ENCODE results near the gene FAM234B.
"Not testable (repeated sequence)": the region's sequence is repeated elsewhere in the genome, so short reads cannot be mapped to it uniquely, and the experiment has no call there.

Gene FAM234B

DNA sequence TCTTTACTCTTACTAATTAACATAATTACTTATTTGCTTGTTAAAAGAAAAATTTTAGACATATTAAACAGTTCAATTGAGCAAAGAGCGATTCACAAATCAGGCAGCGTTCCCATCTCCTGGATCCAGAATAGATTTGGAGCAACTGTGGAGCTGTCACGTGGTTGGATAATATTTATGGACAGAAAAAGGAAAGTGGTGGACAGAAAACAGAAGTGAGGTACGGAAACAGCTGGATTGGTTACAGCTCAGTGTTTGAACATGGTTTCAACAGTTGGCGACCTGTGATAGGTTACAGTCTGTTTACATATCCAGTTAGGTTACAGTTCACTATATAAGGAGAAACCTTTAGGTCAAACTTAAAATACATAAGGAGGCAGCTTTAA is 19.7 kb upstream of the FAM234B start:
- no peak for FAIRE-seq

DNA sequence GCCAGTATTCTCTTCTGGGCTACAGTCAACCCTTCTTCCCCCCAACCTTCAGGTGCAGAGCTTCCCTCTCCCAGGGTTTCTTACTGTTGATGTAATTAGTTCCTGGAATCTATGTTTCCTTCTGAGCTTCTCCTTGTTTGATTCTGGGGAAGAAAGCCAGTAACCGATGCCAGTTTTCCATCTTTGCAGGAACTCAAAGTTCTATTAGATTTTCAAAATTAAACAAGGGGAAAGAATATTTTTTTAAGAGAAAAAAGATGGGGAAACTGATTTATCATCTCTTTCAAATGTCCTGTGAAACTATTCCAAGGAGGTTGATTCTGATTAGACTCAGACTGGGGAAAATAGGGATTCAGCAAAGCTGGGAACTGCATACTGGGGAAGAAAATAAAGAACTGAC is 17.9 kb upstream of the FAM234B start:
- no peak for FAIRE-seq

DNA sequence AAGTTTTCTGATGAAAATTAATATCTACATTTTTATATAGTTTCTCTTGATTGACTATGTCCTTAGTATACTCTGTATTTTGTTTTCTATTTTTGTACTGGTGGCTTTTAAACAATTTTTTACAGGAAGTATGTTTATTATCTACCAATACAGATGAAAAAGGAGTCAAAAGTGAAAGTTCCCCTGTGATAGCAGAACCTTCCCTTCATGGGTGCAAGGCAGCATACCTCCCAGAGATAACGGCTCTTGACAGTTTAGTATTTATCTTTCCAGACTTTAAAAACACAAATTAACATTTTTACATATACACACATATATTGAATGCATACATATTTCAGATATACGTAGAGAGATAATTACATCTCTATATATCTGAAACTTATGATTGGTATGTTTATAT is 17.1 kb upstream of the FAM234B start:
- no peak for FAIRE-seq

DNA sequence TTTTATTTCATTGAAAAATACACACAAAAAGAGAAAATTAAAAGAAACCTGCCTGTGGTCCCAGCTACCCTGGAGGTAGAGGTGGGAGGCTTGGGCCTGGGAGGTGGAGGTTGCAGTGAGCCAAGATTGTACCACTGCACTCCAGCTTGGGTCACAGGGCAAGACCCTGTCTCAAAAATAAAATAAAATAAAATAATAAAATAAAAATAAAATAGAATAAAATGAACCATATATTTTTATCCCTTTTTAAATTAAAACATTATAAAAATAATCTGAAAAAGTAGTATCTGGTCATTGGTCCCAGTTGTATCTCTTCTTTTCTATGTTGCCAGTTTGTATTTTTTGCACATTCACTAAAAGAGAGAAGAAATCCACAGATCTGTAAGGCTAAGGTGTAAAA is 16.7 kb upstream of the FAM234B start:
- no peak for FAIRE-seq

DNA sequence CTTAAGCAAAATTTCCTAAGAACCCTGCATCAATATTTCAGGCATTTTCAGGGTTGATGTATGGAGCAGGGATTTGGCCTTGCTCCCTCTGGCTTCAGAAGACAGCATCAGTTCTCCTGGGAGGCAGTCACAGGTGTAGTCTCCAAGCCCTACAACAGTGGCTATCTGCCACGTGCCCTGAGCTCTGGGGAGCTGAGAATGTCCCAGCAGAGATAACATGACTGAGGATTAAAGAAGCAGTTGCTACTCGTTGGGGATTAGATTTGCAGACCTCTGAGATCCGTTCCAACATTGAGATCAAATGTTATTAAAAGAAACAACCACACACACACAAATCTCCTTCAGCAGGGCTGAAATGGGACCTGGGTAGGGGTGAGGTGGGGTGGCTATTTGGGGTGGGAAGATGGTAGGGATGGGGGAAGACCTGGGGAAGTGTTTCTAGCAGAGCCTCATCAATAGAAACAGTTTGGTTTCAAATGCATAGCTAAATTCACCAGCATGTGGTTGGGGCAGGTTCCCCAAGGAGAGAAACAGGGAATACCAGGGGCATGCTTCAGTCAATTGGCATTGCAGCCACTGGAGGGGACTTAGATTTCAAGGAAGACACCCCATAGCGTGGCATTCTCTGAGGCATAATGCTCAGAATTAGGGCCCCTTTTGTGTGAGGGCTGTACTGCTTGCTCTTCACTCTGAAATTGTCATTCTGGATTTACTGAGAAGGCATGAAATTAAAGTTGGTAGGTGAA is 15.2 kb upstream of the FAM234B start:
- FAIRE-seq, result no peak

DNA sequence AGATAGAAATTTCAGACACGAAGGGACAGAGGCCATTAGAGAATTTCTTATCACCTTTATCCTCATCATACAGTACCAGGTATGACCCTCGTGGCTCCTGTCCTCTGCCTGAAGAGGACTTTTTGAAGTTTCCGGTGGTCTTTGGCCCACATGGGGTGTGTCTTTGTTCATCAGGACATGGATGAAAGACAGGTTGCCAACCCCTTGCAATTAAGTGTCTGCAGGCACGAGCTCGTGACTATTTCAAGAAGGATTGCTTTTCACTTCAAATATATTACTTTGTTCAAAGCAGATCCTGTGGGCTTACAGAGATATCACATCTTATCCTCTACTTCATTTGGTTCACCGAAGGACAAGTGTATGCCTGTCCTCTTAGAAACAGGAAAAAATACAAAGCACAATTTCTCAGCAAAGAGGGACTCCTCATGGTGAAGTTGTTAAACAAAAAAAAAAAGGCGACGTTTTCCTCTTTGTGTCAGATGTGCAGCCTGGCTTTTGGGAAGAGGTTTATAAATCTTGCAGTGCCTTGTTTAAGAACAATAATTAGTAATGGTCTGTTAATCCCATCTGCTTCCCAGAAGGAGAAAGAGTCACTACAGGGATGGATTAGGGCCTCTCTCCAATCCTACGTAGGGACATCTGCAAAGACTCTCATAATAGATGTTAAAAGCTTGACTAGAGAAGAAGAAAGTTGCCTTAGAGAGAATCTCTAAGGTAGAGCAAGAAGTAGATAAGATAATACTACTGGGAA is 13.5 kb upstream of the FAM234B start:
- FAIRE-seq, result no peak

DNA sequence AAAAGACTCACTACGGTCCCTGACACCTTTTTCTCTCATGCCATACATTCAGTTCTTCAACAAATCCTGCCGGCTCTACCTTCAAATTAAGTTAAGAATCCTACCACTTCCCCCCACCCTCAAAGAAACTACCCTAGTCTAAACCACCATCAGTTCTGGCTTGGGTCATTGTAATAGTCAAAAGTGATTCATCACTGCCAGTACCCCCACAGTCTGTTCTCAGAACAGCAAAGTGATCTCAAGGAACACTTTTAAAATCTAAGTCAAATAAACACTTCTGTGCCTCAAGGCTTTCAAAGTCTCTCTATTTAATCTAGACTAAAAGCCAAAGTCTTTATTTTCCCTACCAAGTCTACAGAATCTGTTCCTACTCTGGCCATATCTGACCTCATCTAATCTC is 12.0 kb upstream of the FAM234B start:
- no peak for FAIRE-seq

DNA sequence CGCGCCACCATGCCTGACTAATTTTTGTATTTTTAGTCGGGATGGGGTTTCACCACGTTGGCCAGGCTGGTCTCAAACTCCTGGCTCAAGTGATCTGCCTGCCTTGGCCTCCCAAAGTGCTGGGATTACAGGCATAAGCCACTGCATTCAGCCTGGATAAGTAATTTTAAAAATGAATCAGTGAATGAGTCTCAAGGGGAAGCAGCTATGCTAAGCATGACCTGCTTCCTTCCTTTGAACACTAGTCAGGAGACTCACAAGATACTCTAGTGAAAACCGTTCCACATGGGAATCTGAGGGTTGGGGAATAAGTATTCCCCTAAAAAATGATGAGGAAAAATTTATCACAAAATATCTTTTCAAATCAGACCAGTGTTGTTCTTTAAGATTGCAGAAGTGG is 10.7 kb upstream of the FAM234B start:
- no peak for FAIRE-seq

DNA sequence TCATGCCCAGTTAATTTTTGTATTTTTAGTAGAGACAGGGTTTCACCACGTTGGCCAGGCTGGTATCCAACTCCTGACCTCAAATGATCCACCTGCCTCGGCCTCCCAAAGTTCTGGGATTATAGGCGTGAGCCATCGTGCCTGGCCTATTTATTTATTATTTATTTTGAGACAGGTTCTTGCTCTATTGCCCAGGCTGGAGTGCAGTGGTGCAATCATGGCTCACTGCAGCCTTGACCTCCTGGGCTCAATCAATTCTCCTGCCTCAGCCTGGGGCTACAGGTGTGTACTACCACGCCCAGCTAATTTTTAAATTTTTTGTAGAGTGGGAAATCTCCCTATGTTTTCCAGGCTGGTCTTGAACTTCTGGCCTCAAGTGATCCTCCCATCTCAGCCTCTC is 8.8 kb upstream of the FAM234B start:
- FAIRE-seq, result not testable (repeated sequence)

DNA sequence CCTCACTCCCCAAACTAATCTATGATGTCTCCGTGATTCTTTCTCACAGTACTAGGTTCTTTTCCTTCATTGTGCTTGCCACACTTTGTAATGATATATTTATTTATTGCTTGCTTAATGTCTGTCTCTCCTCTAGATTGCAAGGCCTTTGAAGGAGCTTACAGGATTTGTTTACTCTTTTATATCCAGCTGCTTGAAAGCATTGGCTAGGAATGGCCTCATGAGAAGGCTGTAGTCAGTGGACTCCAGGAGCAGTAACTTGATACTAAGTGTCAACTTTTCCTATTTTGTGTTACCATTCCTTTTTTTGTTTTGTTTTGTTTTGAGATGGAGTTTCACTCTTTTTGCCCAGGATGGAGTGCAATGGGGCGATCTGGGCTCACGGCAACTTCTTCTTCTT is 7.3 kb upstream of the FAM234B start:
- no peak for FAIRE-seq

DNA sequence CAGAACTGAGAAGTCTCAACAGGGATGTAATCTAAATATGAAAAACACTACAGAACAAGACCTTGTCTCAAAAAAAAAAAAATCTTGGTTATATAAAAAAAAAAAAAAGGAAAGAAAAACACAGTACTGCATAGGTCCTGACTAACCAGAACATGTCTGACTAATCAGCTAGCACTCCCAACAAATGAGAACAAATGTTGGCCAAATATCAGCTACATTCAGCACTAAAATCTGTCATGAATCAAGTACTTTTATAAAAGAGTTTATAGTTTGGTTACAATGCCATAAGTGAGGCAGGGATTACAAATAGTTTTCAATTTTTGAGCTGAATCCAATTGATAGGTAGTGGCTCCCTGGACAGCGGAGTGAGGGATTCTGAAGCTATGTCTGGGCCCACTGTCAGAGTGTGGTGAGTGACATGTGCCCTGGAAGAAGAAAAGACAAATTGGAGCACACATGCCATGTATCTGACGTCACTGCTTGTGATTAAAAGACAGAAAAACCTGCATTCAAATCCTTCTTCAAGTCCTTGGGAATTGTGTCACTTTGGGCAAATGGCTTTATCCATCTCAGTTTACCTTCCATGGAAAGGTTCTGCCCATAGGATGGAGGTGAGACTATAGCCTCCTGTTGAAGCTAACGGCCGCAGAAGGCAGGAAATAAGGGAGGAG is 5.6 kb upstream of the FAM234B start:
- FAIRE-seq, result no peak

DNA sequence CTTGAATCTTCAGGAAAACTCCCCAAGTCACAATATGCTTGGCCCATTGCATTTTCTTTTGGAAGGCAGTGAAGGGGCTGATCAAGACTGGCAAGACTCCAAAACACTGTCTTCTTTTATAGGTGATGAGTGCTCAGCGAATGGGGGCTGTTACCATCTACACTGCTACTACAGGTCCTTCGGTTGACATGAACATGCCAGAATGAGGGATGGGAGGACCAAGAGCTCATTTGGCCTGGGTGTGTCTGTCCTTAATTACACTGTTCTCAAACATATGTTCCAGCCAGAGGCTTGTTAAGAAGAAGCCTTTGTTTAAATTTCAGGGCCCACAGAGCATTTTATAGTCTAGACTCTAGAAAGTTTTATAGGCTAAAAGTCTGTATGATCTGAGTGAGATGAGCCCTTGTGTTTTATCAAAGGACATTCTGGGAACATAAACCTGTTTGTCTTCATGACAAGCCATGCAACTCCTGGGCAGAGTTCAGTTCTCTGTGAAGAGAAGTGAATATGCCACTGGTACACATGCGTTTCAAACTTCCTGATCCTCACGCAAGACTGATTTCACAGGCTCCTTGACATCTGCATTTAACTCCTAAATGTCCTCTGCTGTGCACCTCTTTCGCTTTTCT is 4.7 kb upstream of the FAM234B start:
- no peak for FAIRE-seq

DNA sequence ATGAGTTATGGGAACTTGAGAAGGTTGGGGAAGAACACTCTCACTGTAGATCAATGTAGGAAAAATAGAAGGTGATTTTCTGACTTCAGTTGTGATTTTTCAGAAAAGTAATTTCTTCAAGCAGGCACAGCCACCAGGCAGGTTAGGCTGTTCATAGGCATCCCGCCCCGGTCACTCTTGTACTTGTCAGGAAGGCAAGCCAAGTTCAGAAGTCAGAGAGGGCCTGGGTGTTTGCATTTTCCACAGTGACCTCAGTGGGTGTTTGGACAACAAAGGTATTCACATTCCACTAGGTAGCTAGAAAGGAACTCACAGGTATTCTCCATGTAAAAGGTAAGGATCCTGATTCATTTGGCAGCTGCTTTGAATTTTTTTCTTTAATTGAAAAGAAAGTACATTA is 3.0 kb upstream of the FAM234B start:
- FAIRE-seq, result no peak

DNA sequence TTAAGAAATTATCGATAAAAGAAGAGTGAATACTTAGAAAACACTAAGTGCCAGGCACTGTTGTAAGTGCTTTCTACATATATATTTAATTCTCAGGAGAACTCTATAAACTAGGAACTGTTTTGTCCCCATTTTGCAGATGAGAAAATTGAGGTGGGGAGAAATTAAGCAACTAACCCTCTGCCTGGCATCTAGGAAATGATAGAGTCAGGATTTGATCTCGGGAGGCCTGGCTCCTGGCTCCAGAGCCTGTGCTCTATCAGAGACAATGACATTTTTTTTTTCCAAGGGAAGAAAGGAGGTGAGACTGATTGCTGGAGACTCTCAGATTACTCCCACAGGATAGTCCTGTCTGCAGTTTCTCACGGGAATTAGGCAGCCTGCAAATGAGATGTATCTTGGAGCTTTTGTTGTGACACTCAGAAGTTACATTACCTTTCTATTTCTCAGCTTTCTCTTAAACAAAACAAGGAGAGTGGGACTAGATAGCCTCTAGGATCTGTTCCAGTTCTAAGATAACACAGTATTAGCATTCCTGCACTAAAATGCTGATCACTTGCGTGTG is 1.4 kb upstream of the FAM234B start:
- no peak for FAIRE-seq

DNA sequence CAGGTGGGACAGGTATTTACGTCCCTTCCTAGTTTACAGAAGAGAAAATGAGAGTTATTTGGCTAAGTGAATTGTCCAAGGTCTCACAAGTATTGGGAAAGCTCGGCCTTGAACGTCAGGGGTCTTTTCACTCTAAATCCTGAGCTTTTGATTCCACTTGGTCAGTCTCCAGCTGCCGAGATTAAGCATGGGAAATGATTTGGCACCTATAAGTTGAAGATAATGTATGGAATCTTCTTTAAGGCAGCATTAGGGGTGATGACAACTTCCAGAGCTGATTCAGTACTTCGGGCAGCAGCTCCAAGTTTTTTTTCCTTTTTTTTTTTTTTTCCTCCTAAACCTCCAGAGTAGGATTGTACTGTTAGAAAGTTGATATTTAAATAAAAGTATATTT is 722 bp downstream of the FAM234B start:
- FAIRE-seq, result no peak

DNA sequence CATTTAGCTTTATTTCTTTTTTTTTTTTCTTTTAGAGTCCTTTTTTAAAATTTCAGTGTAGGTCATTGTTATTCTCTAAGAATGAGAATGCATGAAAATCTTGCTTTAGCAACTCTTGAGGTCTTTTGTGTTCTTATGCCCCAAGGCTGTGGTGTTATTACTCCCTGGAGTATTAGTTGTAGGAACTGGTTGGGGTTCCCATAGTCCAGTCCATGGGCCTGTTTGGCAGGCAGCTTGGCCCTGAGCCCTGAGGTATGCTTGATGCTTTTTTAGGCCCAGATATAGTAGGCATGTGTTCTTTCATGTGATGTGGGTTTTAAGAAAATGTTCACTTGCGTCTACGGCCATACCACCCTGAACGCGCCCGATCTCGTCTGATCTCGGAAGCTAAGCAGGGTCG is 1.6 kb downstream of the FAM234B start:
- no peak for FAIRE-seq

DNA sequence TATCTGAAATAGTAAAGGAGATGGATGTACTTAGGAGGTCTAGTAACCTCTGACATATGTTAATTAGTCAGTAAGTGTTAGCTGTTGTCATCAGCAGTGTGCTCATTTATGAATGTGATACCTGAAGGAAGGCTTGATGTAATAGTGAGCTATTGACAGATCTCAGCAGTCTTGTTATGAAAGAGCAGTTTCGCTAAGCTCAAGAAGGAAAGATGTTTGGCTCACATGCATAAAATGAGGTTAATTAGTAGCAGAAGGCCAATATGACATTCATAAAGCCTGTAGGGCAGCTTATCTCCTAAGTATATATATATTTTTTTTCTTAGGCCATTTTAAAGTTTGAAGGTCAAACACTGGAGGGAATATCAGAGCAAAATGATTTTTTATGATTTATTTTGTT is 2.8 kb downstream of the FAM234B start:
- no peak for FAIRE-seq

DNA sequence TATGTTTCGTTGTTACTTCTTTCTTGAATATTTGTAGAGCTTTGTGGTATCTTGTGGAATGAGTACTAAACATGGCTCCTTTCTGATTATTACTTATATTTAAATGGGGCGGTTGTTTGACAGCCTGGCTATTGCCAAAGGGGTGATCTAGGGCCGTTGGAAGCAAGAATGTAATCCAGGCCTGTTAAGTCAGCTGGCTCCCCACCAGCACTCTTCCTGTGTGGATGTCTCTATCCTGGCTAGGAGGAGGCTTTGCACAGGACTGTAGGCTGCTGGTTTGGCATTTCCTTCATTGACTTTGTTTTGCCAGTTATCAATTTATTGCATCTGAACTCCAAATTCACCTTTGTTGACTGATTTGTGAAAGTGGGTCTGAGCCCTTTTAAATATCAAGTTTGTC is 5.6 kb downstream of the FAM234B start:
- no peak for FAIRE-seq

DNA sequence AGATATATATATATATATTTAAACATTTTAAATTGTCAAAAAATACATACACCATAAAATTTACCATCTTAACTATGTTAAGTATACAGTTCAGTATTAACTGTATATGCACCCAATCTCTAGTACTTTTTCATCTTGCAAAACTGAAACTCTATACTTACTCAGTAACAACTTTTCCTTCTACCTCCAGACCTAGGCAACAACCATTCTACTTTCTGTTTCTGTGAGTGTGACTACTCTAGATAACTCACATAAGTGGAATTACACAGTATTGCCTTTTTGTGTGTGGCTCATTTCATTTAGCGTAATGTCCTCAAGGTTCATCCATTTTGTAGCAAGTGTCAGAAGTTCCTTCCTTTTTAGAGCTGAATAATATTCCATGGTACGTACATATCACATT is 8.2 kb downstream of the FAM234B start:
- FAIRE-seq, result no peak

DNA sequence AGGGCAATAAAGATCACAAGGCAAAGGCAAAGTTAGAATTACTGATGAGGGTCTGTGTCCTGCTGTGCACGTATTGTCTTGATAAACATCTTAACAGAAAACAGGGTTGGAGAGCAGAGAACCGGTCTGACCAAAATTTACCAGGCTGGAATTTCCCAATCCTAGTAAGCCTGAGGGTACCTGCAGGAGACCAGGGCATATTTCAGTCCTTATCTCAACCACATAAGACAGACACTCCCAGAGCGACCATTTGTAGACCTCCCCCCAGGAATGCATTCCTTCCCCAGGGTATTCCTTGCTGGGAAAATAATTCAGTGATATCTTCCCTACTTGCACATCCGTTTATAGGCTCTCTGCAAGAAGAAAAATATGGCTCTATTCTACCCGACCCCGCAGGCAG is 9.4 kb downstream of the FAM234B start:
- not testable (repeated sequence) for FAIRE-seq

DNA sequence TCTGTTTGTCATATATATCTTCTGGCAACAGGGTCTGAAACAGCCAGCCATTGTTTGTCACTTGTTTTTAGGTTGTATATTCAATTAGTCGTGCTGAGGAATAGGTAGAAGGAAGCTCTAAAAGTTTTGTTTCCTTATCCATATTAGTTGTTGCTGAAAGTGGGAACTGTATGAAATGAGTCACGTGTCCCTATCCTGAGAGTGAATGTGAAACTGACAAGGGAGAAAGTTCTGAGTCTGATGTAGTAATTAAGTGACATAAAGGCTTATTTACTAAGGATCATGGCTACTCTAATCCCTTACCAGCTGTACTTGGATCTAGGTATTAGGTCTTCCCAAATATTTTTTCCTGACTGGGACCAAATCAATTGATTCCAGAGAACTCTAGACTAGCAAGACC is 16.4 kb downstream of the FAM234B start:
- FAIRE-seq, result no peak

DNA sequence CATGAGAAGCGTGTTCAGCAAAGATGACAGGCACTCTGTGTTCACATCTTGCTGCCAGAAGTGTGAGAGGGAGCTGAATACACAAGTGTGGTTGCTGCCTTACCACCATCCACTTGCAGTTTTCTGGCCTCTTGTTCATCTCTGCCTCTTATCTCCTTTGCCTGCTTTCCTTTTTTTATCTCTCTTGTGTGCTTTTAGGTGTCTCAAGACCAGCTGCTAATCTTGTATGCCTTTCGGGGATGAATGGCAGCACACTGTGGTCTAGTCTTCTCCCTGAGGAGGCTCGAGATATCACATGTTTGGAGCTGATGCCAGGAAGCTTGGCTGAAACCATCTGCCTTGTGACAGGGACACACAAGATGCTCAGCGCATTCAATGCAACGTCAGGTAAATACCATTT is 17.2 kb downstream of the FAM234B start:
- FAIRE-seq, result no peak

DNA sequence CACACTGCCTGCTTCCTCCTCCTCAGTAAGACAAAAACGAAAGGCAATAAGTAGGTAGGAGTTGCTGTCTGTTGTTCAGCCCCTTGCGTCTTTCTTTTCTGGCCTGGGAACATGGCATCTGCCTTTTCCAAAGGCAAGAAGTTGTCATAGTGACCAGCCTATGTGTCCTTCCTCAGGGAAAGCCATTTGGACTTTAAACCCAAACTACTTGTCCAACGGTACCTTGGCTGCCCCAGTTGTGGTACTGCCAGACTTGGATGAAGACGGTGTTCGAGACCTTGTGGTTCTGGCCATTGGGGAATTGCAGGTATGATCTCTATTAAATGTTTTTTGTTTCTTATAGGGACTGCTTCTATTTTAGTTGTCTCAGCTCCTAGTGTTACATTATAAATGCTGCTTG is 18.5 kb downstream of the FAM234B start:
- no peak for FAIRE-seq

All from islet of Langerhans (tissue), 1 donor.